Measurements from ENCODE around the gene CTDSP1. TPM values are rescaled to one million over a fixed set of nuclear protein-coding genes. Genes with fewer than 3 reads are reported as not detected.

CTDSP1 gene
- polyA plus RNA-seq, 1 donor, result 122 TPM

Other genes with a start within 250 kb of the CTDSP1 start
- gene CXCR1, start 232.9 kb upstream of the CTDSP1 start, polyA plus RNA-seq (ENCODE audit: insufficient read length), result not detected
- 260 TPM for gene ARPC2, start 182.7 kb upstream of the CTDSP1 start, polyA plus RNA-seq (ENCODE audit: insufficient read length)
- gene GPBAR1, start 138.9 kb upstream of the CTDSP1 start, polyA plus RNA-seq (ENCODE audit: insufficient read length), result 1.2 TPM
- 117 TPM for gene AAMP, start 129.7 kb upstream of the CTDSP1 start, polyA plus RNA-seq (ENCODE audit: insufficient read length)
- gene PNKD, start 129.3 kb upstream of the CTDSP1 start, polyA plus RNA-seq (ENCODE audit: insufficient read length), result 86.6 TPM
- gene TMBIM1, start 107.4 kb upstream of the CTDSP1 start, polyA plus RNA-seq (ENCODE audit: insufficient read length), result 88.0 TPM
- 5.0 TPM for gene CATIP, start 43.0 kb upstream of the CTDSP1 start, polyA plus RNA-seq (ENCODE audit: insufficient read length)
- 0.58 TPM for gene SLC11A1, start 17.6 kb upstream of the CTDSP1 start, polyA plus RNA-seq (ENCODE audit: insufficient read length)
- 23.3 TPM for gene VIL1, start 19.3 kb downstream of the CTDSP1 start, polyA plus RNA-seq (ENCODE audit: insufficient read length)
- gene USP37, start 168.5 kb downstream of the CTDSP1 start, polyA plus RNA-seq (ENCODE audit: insufficient read length), result 17.6 TPM
- 77.2 TPM for gene CNOT9, start 169.0 kb downstream of the CTDSP1 start, polyA plus RNA-seq (ENCODE audit: insufficient read length)
- 11.9 TPM for gene PLCD4, start 208.0 kb downstream of the CTDSP1 start, polyA plus RNA-seq (ENCODE audit: insufficient read length)

Data from left kidney (tissue), 1 donor.